ENCODE measurements around the gene HYOU1. TPM values are rescaled to one million over a fixed set of nuclear protein-coding genes. Genes with fewer than 3 reads are reported as not detected.

Gene HYOU1
- total RNA-seq, 1 donor from 2014 or later, result 301 TPM

GRCh38 chr11:119006656-119007055, 50.3 kb downstream of the HYOU1 start:
- no peak overlapping the region for H3K4me3 ChIP-seq (ENCODE audit: low read depth, low read length)
- H3K36me3 ChIP-seq (ENCODE audit: control insufficient read depth, insufficient read depth, low read length), result peaks cover 5% of the 10 kb centered on the region
- no peak for TF ChIP-seq CTCF (IDR thresholded peaks at IDR 0.05; ENCODE audit: insufficient read depth, low read length, severe bottlenecking)
- no peak for FAIRE-seq
- DNase-seq (ENCODE audit: low read depth), result no peak
- no peaks in the 10 kb centered on the region for H3K27me3 ChIP-seq (ENCODE audit: control insufficient read depth, insufficient read depth, low read length)

- H3K36me3 ChIP-seq (ENCODE audit: control insufficient read depth, insufficient read depth, low read length), result peaks cover 5% of the 10 kb centered on the region
- no peak overlapping the region for H3K4me3 ChIP-seq (ENCODE audit: low read depth, low read length)
- H3K27me3 ChIP-seq (ENCODE audit: control insufficient read depth, insufficient read depth, low read length), result no peaks in the 10 kb centered on the region
- TF ChIP-seq CTCF (IDR thresholded peaks at IDR 0.05; ENCODE audit: insufficient read depth, low read length, severe bottlenecking), result no peak
- peak; percentile 47 for DNase-seq (ENCODE audit: low read depth)
- FAIRE-seq, result no peak
These were observed 56.1 kb downstream of the HYOU1 start for GRCh38 chr11:119000906-119001305.

- no peak for FAIRE-seq
- no peak for TF ChIP-seq CTCF (IDR thresholded peaks at IDR 0.05; ENCODE audit: insufficient read depth, low read length, severe bottlenecking)
These were observed 58.2 kb downstream of the HYOU1 start for GRCh38 chr11:118998822-118999221.

GRCh38 chr11:118998388-118998717, 58.7 kb downstream of the HYOU1 start:
- FAIRE-seq (no peak), DNase-seq (ENCODE audit: low read depth) (peak; percentile 25)
- Histone ChIP-seq H3K4me3 (ENCODE audit: low read depth, low read length) (peak overlapping the region; percentile 65), H3K27me3 (ENCODE audit: control insufficient read depth, insufficient read depth, low read length) (no peaks in the 10 kb centered on the region), H3K36me3 (ENCODE audit: control insufficient read depth, insufficient read depth, low read length) (peaks cover 3% of the 10 kb centered on the region)
- no peak for TF ChIP-seq CTCF (IDR thresholded peaks at IDR 0.05; ENCODE audit: insufficient read depth, low read length, severe bottlenecking)

More at GRCh38 chr11:118998822-118999221, 58.2 kb downstream of the HYOU1 start:
- DNase-seq (ENCODE audit: low read depth), result peak; percentile 78
- H3K4me3 ChIP-seq (ENCODE audit: low read depth, low read length), result peak overlapping the region; percentile 65
- peaks cover 3% of the 10 kb centered on the region for H3K36me3 ChIP-seq (ENCODE audit: control insufficient read depth, insufficient read depth, low read length)
- H3K27me3 ChIP-seq (ENCODE audit: control insufficient read depth, insufficient read depth, low read length), result no peaks in the 10 kb centered on the region

- Histone ChIP-seq H3K36me3 (ENCODE audit: control insufficient read depth, insufficient read depth, low read length) (peaks cover 1% of the 10 kb centered on the region), H3K4me3 (ENCODE audit: low read depth, low read length) (peak within 1 kb of the TSS; percentile 65), H3K27me3 (ENCODE audit: control insufficient read depth, insufficient read depth, low read length) (no peaks in the 10 kb centered on the region)
- FAIRE-seq (no peak), DNase-seq (ENCODE audit: low read depth) (peak; percentile 79)
- peak; percentile 11 for TF ChIP-seq CTCF (IDR thresholded peaks at IDR 0.05; ENCODE audit: insufficient read depth, low read length, severe bottlenecking)
These were observed 59.2 kb downstream of the HYOU1 start, which contains the start of gene CENATAC for GRCh38 chr11:118997627-118998387. TSS of gene CENATAC (plus strand) at chr11:118998138. CDS start at chr11:118998198, 60 bp downstream.

All from bronchial epithelial cell (primary cell).